Measurements from ENCODE around the gene HOXB1.
"Not testable (repeated sequence)": the region's sequence is repeated elsewhere in the genome, so short reads cannot be mapped to it uniquely, and the experiment has no call there.

The HOXB1 gene

DNA sequence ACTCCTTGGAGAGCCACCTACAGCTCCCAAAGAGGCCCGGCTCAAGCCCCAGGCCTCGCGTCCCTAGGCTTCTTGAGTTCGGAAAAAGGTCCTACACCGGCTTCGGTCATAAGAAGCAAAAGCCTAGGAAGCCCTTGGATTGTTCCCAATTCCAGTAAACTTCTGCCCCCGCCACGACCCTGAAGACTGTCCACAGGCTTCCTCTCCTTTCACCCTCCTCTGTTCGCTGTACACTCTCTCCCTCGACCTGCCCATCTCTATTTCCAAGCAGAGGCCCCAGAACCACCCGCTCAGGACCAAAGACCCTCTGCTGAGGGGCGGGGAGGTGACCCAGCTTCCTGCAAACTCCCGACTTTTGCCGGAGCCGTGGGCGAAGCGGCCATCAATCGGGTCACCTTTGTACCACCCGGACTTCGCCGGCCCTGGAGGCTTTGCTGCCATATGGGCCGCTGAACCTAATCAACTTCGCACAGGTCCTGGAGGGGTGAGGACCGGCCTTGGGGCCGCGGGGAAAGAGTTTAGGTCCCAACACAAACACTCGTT is 11.4 kb upstream of the HOXB1 start:
- peak; percentile 42 for DNase-seq

DNA sequence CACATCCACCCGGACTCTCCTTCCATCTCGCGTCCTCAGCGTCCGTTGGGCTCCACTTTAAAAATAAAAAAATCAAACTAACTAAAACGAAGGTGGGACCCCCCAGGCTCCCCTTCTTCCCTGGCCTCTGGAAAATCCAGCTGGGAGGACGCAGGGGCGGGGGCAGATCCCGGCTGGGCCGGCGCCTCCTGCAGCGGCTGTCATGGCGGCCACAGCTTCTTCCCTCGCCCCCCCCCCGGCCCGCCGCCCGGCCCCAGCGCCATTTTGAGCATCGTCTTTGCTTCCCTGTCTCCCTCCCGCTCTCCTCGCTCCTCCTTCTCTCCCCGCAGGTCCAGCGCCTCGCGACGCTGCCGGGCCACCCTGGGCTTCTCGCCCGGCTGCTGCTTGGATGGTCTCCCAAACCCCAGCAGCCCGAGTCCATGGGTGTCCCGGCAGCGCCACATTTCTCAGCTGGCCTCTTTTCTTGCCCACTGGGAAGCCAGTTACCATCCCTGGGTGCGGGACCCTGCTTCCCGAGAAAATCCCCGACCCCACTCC is 10.8 kb upstream of the HOXB1 start:
- peak; percentile 52 for DNase-seq

DNA sequence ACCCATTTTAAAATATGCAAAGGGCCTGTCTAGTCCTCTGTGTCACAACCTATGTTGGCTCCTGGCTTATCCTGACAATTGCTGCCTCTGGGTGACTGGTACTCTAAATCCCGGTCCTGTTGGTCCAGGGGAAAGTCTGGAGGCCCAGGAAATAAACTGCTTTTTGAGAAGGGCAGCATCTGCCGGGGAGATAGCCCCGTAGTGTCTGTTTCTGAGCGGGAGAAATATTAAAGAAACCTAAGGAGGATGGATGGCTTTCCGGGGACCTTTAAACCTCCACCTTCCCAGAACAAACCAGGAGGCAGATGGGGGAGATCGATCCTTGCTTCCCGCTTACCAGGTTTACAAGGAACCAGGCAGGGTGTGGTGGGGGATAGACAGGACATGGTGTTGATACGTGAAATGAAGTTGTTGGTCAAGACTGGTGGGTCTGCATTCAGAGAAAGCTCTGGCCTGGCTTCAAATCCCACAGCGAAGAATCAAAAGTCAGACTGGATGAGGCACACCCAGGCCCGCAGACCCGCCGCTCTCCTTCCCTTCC is 10.3 kb upstream of the HOXB1 start:
- DNase-seq, result no peak

DNA sequence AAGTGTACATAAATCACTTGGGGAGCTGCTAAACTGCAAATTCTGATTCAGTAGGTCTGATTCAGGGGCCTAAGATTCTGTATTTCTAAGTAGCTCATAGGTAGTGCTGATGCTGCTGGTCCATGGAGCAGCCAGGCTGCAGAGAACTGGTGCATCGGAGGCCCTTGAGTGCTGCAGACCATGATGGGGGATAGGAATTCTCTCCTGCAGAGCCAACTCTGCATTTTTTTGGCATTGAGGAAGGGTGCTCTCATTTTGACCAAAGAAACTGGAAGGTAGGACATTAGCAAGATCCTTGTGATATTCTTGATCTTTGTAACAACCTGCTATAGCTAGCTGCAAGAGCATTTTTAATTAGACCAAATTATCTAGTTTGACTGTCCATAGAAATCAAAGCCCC is 9.4 kb upstream of the HOXB1 start:
- DNase-seq, result no peak

DNA sequence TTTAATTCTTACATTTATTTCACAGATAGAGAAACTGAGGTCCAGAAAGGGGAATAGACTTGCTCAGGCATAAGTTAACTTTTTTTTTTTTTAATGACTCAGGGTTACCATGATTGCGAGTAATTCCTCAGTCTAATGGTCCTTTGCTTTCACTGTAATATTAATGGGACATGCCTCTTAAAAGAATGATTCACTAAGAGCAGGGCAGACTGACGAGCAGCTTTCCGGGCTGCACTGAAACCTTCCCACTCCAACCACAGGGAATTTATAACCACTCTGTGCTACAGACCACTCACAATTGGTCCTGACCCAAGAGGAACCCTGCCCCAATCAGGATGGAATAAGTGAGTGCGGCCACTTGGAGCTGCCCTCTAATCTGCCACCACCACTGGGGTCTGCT is 8.4 kb upstream of the HOXB1 start:
- DNase-seq, result no peak

DNA sequence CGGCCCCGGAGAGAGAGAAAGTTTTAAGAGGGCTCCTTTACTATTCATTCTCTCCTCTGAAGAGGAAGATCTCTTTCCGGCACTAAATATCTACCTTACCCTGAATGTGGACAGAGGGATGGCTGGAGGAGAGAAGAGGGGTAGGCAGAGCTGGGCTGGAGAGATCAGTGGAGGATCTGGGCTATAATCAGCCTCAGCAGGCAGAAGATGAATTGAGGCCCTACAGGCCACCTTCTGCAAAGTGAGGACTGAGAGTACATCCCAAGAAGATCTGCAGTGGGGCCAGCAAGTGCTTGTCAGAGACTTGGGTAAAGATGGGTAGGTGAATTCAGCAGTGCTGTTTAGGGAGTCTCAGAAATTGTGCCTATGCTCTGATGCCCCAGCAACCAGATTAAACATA is 6.5 kb upstream of the HOXB1 start:
- no peak for DNase-seq

DNA sequence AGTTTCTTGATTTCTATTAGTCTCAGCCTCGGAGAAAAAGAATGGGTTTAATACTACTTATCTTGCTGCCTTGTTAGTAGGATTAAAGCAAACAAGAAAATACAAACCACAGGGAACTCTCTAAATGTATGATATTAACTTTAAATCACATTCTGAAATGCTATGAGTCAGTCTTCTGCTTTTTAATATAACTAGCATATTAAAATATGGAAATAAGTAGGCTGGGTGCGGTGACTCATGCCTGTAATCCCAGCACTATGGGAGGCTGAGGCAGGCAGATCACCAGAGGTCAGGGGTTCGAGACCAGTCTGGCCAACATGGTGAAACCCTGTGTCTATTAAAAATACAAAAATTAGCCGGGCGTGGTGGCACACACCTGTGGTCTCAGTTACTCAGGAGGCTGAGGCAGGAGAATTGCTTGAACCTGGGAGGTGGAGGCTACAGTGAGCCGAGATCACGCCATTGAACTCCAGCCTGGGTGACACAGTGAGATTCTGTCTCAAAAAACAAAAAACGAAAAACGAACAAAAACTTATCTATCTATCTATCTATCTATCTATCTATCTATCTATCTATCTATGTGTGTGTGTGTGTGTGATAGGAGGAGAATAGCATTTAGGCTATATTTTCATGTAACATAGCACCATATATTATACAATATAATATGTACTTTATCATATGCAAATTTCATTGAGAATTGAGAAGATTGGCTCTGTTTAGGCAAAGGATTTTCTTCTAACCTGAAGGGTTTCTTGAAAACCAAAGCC is 5.2 kb upstream of the HOXB1 start:
- DNase-seq, result not testable (repeated sequence)

DNA sequence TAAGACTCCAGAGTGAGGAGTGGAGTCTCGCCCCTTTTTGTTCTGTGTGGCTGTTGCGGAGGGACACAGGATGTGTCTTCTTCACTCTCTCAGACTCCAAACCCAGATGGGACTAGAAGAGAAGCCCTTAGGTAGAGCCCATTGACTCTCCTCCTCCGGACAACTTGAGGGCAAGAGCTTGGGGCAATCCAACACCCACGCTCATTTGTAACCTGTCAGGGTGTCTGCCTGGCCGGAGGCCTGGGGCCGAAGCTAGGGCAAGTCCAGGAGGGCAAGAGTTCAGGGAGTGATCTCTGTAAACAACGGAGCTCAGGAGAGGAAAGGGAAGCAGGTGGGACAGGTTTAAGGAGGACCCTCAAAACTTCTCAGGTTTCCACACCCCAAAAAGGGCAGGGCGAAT is 1.4 kb upstream of the HOXB1 start:
- DNase-seq, result no peak

DNA sequence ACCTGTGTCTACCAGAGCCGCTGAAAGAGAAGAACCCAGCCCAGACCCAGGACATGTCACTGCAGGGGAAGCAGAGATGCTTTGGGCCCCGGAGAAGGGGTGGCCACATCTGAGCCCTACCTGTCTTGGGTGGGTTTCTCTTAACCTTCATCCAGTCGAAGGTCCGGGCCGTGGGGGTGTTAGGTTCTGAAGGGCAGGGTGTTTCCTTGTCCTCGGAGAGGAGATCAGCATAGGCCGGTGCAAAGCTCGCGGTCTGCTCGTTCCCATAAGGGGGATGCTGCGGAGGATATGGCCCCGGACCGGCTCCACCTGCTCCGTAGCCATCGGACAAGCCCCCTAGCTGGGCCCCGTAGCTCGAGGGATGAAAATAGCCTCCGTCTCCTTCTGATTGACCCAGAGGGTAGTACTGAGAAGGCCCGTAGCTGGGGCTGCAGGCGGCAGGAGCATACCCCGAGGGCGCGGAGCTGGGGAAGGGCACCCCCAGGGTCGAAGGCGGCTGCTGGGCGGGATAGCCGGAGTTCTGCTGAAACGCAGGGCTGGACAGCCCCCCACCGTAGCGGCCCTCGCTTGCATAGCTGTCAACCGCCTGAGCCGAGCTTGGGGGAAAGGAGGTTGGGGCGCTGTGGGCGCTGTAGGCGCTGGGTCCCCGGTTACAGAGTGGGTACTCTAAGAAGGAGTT is 464 bp downstream of the HOXB1 start:
- no peak for DNase-seq

DNA sequence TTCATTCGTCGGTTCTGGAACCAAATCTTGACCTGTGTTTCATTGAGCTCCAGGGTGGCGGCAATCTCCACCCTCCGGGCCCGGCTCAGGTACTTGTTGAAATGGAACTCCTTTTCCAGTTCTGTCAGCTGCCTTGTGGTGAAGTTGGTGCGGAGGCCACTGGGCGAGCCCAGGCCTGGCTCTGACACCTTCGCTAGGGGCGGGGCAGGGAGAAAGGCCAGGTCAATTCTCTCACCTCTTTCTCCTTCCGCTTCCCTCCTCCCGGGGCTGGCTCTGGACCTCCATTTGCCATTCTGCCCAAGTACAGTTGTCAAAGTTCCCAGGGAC is 1.2 kb downstream of the HOXB1 start:
- DNase-seq, result no peak

DNA sequence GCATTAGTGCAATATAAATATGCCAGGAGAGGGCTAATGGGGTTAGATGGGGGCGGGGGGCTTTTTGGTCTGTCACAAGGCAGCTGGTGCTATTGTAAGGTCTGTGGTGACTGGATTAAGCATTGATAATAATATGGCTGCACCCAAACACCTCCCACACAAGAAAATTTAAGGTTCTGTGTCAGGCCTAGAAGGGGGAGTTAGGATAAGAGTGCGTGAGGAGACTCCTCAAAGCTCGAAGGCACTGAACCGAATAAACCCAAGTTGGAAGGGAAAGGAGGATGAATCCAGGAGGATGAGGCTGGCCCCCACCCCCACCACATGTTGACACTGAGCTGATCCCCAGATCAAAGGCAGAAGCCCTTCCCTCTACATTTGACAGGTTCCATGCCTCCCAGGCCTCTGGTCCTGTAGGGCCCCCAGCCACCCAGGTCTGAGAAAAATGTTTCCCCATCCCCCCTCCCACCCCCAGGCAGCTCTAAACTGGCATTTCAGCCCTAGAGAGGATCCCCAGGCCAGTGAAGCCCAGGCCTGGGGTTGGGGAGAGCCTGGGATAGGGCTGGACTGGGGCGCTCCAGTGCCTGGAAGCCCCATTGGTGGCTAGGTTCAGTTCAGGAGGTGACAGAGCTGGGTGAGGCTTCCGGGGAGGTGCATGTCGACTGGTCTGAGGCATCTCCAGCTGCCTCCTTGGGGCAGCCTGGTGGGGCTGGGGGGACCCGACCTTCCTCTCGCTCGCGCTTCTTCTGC is 1.7 kb downstream of the HOXB1 start:
- no peak for DNase-seq

DNA sequence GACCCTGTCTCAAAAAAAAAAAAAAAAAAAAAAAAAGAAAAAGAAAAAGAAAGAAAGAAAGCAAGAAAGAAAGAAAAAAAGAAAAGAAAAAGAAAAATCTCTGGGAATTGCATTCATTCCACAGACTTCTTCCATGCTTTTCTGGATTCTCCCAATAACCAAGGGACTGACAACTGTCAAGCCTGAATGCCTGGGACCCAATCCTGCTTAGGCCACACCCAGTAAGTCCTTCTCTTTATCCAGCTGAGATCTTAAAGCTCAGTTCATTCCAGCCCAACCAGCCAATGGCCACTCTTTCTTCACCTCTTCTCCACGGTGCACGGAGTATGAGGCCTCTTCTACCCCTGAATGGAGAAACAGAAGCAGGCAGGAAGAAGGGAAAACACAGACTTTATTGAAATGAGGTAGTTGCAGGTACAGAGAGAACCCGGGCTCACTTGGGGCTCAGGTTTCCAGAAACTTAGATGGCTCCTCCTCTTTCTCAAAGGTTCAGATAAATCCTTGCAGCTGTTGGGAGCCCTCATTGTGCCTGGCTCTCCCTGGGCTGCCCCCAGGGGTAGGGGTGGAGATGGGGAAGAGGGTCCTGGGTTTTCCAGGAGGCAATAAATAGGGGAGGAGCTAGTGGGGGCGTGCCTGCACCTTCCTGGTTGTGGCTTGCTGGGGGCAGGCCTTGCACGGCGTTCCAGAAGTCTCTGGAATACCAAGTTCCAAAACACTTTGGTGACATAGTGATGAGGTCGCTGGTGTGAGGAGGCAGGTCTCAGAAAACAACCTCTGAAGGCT is 2.5 kb downstream of the HOXB1 start:
- no peak for DNase-seq

DNA sequence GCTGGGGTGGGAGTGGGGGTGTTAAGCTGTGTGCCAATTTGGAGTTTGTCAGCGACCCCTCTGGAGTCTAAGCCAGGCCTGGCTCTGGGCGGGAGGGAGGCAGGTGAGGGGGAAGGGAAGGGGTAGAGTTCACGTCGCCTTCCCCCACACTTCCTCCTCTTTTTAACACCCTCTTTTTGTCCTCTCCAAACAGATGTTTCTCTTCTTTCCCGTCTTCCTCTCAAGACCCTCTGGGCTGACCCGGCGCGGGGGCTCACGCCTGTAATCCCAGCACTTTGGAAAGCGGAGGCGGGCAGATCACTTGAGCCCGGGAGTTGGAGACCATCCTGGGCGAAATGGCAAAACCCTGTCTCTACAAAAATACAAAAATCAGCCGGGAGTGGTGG is 3.3 kb downstream of the HOXB1 start:
- DNase-seq, result no peak

DNA sequence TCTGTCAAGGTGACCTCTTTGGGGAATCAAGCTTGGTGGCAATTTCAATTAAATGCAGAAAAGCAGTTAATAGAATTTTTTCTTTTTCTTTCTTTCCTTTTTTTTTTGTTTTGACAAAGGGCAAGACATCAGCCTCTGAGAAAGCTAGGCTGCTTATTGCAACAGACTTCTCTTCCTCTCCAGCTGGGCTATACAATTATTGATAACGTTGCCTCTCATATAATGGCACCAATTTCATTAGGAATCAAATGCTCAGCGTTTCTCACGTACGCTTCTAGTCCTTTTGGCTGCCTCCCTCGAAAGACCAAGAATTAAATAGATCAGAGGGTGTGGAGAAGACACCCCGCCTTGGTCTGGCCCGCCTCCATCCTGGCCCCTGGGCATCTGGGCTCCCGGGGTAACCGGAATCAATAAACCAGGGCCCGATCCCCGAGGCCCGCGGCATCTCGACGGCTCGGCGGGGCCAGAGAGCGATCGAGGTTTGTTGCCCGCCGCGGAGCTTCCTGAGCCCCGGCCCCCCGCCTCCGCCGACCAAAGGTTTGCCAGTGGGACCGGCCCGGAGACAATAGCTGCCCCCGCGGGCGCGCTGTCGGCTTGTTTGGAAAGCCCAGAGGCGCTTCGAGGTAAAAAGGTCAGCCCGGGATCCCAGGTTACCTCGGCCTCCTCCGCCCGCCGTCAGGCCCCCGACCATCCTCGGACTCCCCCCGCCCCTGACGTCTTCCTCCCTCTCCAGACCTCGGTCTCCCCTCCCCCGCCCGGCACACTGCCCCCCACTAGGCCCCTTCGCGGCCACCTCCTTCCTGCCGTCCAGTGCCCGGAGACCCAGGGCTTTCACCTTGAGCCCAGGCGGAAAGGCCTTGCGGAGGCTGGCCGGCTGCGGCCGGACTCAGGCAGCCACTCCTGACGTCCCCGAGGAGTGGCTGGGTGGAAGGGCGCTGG is 3.9 kb downstream of the HOXB1 start:
- no peak for DNase-seq

DNA sequence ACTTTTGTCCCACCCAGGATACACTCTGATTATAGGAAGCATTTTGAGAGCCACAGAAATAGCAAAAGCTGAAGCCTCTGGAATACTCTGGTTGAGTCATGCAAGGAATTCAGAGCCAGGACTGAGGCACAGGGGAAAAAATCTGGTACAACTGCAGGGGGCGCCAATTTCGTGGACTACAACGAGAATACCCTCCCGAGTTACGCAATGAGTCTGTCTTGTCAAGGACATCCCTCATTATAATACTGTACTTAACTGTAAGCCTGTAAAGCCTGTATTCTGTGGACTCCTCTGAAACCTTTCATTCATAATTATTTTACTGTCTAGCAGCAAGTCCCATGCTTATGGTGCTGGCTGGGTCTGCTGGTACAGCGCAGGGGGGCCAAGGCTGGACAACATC is 7.8 kb downstream of the HOXB1 start:
- DNase-seq, result no peak

DNA sequence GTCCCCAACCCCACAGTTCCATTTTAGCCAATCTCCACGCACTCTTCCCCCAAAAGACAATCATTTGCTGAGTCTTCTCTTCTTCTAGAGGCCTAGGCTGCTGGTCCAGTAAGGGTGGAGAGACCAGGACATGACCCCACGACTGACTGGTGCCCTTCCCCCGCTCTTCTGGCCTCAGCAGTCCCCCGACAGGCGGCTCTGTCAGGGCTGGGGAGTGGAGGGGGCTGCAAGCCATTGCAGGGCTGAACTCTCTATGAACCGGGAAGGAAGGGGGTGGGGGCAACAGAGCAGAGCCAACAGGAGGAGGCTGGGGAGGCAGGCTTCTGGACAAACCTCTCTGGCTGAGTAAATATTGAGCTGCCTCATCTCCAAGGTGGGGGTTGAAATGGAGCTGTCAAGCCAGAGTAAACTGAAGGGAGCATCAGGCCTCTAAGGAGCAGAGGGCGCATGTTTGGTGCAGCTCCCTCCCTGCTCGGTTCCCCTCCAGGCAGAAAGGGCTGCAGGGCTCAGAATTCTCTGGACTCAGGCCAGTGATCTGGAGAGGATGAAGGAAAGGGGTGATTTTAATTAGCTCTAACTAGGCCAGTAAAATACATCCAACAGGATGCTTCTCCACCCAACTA is 8.7 kb downstream of the HOXB1 start:
- DNase-seq, result no peak

DNA sequence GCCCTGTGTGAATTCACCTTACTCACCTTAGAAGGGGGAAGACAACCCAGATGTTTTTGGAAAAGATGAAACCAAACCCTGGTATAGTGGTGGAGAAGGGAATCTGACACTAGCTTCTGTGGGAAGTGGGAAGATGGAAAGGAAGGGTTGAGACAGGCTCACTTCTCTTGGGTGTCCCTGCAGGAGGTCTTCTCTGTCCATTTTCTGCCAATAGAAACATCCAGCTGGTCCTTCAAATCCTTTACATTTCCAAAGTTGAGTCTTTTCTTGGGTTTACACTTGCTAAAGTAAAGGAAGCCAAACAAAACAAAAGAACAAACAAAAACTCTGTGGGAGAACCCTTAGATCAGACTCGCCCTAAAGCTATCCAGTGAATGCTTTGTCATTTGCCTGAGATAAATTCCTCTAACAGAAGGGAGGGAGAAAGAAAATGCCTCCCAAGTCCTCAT is 10.2 kb downstream of the HOXB1 start:
- no peak for DNase-seq

DNA sequence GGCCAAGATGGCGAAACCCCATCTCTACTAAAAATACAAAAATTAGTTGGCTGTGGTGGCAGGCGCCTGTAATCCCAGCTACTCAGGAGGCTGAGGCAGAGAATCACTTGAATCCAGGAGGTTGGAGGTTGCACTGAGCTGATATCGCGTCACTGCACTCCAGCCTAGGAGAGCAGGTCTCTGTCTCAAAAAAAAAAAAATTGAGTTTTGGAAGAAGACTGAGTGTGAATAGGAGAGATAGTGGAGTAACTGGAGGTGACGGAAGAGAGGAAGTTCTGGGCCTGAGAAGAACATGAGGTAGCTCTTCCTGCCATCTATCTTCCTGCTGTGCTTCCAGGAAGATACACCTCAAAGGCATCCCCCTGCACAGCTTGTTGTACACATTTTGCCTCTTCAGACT is 11.4 kb downstream of the HOXB1 start:
- no peak for DNase-seq

DNA sequence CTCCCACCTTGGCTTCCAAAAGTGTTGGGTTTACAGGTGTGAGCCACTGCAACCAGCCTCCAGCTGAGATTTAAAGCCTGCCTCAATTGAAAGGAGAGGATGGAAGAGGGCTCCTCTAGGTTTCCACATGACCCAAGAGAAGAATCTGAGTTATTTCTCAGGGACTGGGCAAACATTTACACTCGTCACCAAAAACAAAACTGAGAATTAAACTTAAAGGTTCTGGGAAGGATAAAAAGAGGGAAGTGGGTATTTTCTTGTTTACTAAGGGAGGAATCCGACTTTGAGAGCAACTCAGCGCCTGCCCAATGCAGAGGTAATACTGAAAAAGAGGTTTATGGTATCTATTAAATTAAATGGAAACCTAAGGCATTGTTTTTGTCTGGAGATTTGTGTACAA is 13.3 kb downstream of the HOXB1 start:
- no peak for DNase-seq

All from CD4-positive, alpha-beta T cell treated with Interleukin-12 subunit alpha and Interleukin-12 subunit beta, for 1 hour (primary cell).